WTC11 (cell line): ENCODE measurements around the gene ITFG1. TPM values are rescaled to one million over a fixed set of nuclear protein-coding genes. Genes with fewer than 3 reads are reported as not detected.
A peak's percentile ranks its signal among the peaks of the same experiment; 100 is the strongest.

ENCODE experiments used
- ATAC-seq: fragments of 200-7000 bp; cut with Tn5 transposase; 2 replicates; pipeline ENCODE4 v1.10.0; 2021; ENCODE audit warnings: mild to moderate bottlenecking, moderate library complexity
- CTCF ChIA-PET: fragments of 300-600 bp; sonication (Branson Sonifier 250); formaldehyde crosslinking; loops from one replicate; lab custom pipeline; 2021; ENCODE audit warnings: antibody characterized with exemption; lab: Charles Lee
- POLR2A ChIA-PET: fragments of 350-600 bp; sonication (Branson Sonifier 250); formaldehyde crosslinking; loops from one replicate; lab custom pipeline; 2021; ENCODE audit warnings: antibody characterized with exemption; lab: Charles Lee
- DNase-seq: peaks from one replicate; pipeline ENCODE4 v3.0.0; 2021; ENCODE audit warnings: low spot score
- H3K27ac Mint-ChIP-seq: 2 replicates; pipeline ENCODE4 v1.8.0; 2021; ENCODE audit warnings: mixed read lengths
- H3K27me3 Mint-ChIP-seq: 2 replicates; pipeline ENCODE4 v1.8.0; 2021; ENCODE audit warnings: low read depth, mild to moderate bottlenecking, moderate library complexity, mixed read lengths
- H3K36me3 Mint-ChIP-seq: 2 replicates; pipeline ENCODE4 v1.8.0; 2021; ENCODE audit warnings: mixed read lengths
- H3K4me1 Mint-ChIP-seq: 2 replicates; pipeline ENCODE4 v1.8.0; 2022; ENCODE audit warnings: mixed read lengths
- H3K4me3 Mint-ChIP-seq: 2 replicates; pipeline ENCODE4 v1.8.0; 2021; ENCODE audit warnings: mild to moderate bottlenecking, moderate library complexity, mixed read lengths
- H3K9me3 Mint-ChIP-seq: 2 replicates; pipeline ENCODE4 v1.8.0; 2021; ENCODE audit warnings: mixed read lengths
- CBFB ChIP-seq: sonication (generic); formaldehyde crosslinking; IDR thresholded peaks from 2 replicates; pipeline ENCODE4 v1.8.1; 2022; ENCODE audit warnings: mild to moderate bottlenecking, low read depth, missing genetic modification reagents
- CDX4 ChIP-seq: fragments of 250-450 bp; sonication (Bioruptor Pico); IDR thresholded peaks from 2 replicates; pipeline ENCODE4 v1.9.0; 2021; ENCODE audit warnings: moderate library complexity, mild to moderate bottlenecking, inconsistent platforms, borderline replicate concordance
- CTCF ChIP-seq: fragments of 200-600 bp; IDR thresholded peaks from 2 replicates; pipeline ENCODE4 v1.8.0; 2022; ENCODE audit warnings: antibody characterized with exemption
- KAT7 ChIP-seq: sonication (generic); formaldehyde crosslinking; IDR thresholded peaks from 2 replicates; pipeline ENCODE4 v1.8.1; 2023; ENCODE audit warnings: missing genetic modification reagents, mild to moderate bottlenecking, borderline replicate concordance
- MAX ChIP-seq: sonication (generic); formaldehyde crosslinking; IDR thresholded peaks from 2 replicates; pipeline ENCODE4 v1.8.0; 2022; ENCODE audit warnings: mild to moderate bottlenecking, missing genetic modification reagents
- MXD4 ChIP-seq: fragments of 250-450 bp; sonication (Bioruptor Pico); IDR thresholded peaks from 2 replicates; pipeline ENCODE4 v1.8.0; 2021; ENCODE audit warnings: mild to moderate bottlenecking, moderate library complexity, borderline replicate concordance
- MYBL2 ChIP-seq: sonication (generic); formaldehyde crosslinking; IDR thresholded peaks from 2 replicates; pipeline ENCODE4 v1.8.1; 2023; ENCODE audit warnings: mild to moderate bottlenecking, moderate library complexity, missing genetic modification reagents
- NR1H2 ChIP-seq: sonication (generic); formaldehyde crosslinking; IDR thresholded peaks from 2 replicates; pipeline ENCODE4 v1.9.0; 2021; ENCODE audit warnings: mild to moderate bottlenecking, moderate library complexity, missing genetic modification reagents
- NR3C1 ChIP-seq: sonication (generic); formaldehyde crosslinking; conservative IDR thresholded peaks from 2 replicates; pipeline ENCODE4 v1.8.1; 2023; ENCODE audit warnings: low read depth, mild to moderate bottlenecking, missing genetic modification reagents
- SOX15 ChIP-seq: fragments of 250-450 bp; sonication (Bioruptor Pico); IDR thresholded peaks from 2 replicates; pipeline ENCODE4 v1.9.0; 2021; ENCODE audit warnings: mild to moderate bottlenecking
- STAT6 ChIP-seq: sonication (generic); formaldehyde crosslinking; conservative IDR thresholded peaks from 2 replicates; pipeline ENCODE4 v1.8.1; 2023; ENCODE audit warnings: mild to moderate bottlenecking, low read depth, missing genetic modification reagents, moderate library complexity
- TCF7 ChIP-seq: sonication (generic); formaldehyde crosslinking; IDR thresholded peaks from 2 replicates; pipeline ENCODE4 v1.8.0; 2022; ENCODE audit warnings: mild to moderate bottlenecking, low read depth, missing genetic modification reagents, moderate library complexity
- USF1 ChIP-seq: sonication (generic); formaldehyde crosslinking; IDR thresholded peaks from 2 replicates; pipeline ENCODE4 v1.8.0; 2022; ENCODE audit warnings: mild to moderate bottlenecking, missing genetic modification reagents
- ZBTB21 ChIP-seq: sonication (generic); formaldehyde crosslinking; IDR thresholded peaks from 2 replicates; pipeline ENCODE4 v1.8.1; 2023; ENCODE audit warnings: mild to moderate bottlenecking, missing genetic modification reagents, borderline replicate concordance
- ZNF121 ChIP-seq: sonication (generic); formaldehyde crosslinking; IDR thresholded peaks from 2 replicates; pipeline ENCODE4 v1.8.0; 2023; ENCODE audit warnings: missing genetic modification reagents
- ZNF263 ChIP-seq: sonication (generic); formaldehyde crosslinking; IDR thresholded peaks from 2 replicates; pipeline ENCODE4 v1.8.1; 2022; ENCODE audit warnings: low read depth, mild to moderate bottlenecking, moderate library complexity, missing genetic modification reagents
- total RNA-seq: library from RNA; stranded (reverse); gene quantifications from 3 replicates; pipeline ENCODE4 v1.2.3, GENCODE V29; 2021
- TF ChIP-seq, protein P1 (sequence below): sonication (generic); formaldehyde crosslinking; IDR thresholded peaks from 2 replicates; pipeline ENCODE4 v1.8.1; 2023; ENCODE audit warnings: mild to moderate bottlenecking, moderate library complexity, missing genetic modification reagents
- TF ChIP-seq, protein P2 (sequence below): sonication (generic); formaldehyde crosslinking; conservative IDR thresholded peaks from 2 replicates; pipeline ENCODE4 v1.8.1; 2022; ENCODE audit warnings: mild to moderate bottlenecking, missing genetic modification reagents
- TF ChIP-seq, protein P3 (sequence below): sonication (generic); formaldehyde crosslinking; IDR thresholded peaks from 2 replicates; pipeline ENCODE4 v1.8.1; 2023; ENCODE audit warnings: mild to moderate bottlenecking, missing genetic modification reagents, moderate library complexity

The ITFG1 gene
- total RNA-seq, 1 experiment from 2014 or later: 21.1 TPM

DNA sequence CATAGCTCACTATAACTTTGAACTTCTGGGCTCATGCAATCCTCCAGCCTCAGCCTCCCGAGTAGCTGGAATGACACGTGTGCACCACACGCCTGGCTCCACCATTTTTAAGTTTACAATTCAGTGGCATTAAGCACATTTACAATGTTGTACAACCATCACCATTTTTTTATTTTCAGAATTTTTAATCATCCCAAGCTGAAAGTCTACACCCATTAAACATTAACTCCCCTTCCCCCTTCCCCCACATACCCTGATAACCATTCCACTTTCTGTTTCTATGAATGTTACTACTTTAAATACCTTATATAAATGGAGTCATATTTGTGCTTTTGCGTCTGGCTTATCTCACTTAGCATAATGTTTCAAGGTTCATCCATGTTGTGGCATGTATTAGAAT is 335.1 kb downstream of the ITFG1 start:
- H3K4me3 Mint-ChIP-seq: no peak overlapping the region
- no peak overlapping the region for H3K27ac Mint-ChIP-seq
- TF ChIP-seq CDX4 (CRISPR knock-in tag): no peak
- TF ChIP-seq TCF7: no peak
- TF ChIP-seq MYBL2 (CRISPR knock-in tag): no peak
- DNase-seq: no peak
- H3K9me3 Mint-ChIP-seq: peaks cover 3% of the 10 kb centered on the region; the same call in 1 of the 2 replicates
- H3K4me1 Mint-ChIP-seq: peaks cover 14% of the 10 kb centered on the region
- no peaks in the 10 kb centered on the region for H3K27me3 Mint-ChIP-seq
- H3K36me3 Mint-ChIP-seq: peaks cover 5% of the 10 kb centered on the region; the same call in 1 of the 2 replicates
- no peak for ATAC-seq
- ChIA-PET POLR2A (no interaction called here), CTCF (interaction anchor here (0.7 kb wide), 1 partner anchor 88 kb away, joined by 3 read pairs; no protein-coding TSS in a partner anchor)

GRCh38 chr16:47113130-47113529 is 347.7 kb downstream of the ITFG1 start:
- POLR2A ChIA-PET: no interaction called here
- ATAC-seq (no peak), DNase-seq (no peak)
- H3K27ac Mint-ChIP-seq: no peak overlapping the region
- TF ChIP-seq STAT6 (CRISPR knock-in tag) (no peak), NR1H2 (no peak), KAT7 (no peak), CTCF (no peak)
- H3K4me3 Mint-ChIP-seq: no peak overlapping the region
- H3K4me1 Mint-ChIP-seq: no peaks in the 10 kb centered on the region
- CTCF ChIA-PET: interaction anchor here (0.7 to 1.5 kb wide), 6 partner anchors 29 to 1486 kb away, joined by 3 to 6 read pairs (median 4); partner anchors contain the start of gene NETO2
- no peaks in the 10 kb centered on the region for H3K27me3 Mint-ChIP-seq
- peaks cover 6% of the 10 kb centered on the region; the same call in 1 of the 2 replicates for H3K9me3 Mint-ChIP-seq
- H3K36me3 Mint-ChIP-seq: peaks cover 8% of the 10 kb centered on the region; the same call in 1 of the 2 replicates

DNA sequence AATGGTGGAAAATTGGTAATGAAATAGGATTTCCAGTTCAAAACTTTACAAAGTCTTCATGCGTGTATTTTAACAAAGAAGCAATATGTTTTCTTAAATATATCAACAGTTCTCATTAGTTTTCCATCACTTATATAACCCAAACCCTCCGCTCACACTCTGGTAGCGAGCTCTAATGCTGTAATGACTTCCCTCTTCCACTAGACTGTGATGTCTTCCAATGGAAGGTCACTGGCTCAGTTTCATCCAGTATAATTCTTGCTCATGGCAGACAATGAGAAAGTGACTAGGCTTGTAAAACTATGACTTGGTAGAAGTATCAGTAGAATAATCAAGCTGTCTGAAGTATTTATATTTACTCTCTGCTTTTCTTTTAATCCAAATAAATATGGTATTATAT is 349.9 kb downstream of the ITFG1 start:
- POLR2A ChIA-PET: interaction anchor here (0.6 kb wide), 1 partner anchor 170 kb away, joined by 4 read pairs; no protein-coding TSS in a partner anchor
- no peaks in the 10 kb centered on the region for H3K4me1 Mint-ChIP-seq
- H3K36me3 Mint-ChIP-seq: peaks cover 7% of the 10 kb centered on the region; the same call in 1 of the 2 replicates
- H3K9me3 Mint-ChIP-seq: peaks cover 6% of the 10 kb centered on the region; the same call in 1 of the 2 replicates
- DNase-seq: no peak
- CTCF ChIA-PET: interaction anchor here (0.5 to 3.7 kb wide), 12 partner anchors 11 to 1054 kb away, joined by 3 to 26 read pairs (median 3); partner anchors contain the start of gene NETO2
- no peak overlapping the region for H3K4me3 Mint-ChIP-seq
- H3K27ac Mint-ChIP-seq: no peak overlapping the region
- H3K27me3 Mint-ChIP-seq: no peaks in the 10 kb centered on the region
- no peak for TF ChIP-seq CBFB (CRISPR knock-in tag)
- TF ChIP-seq, protein P1, sequence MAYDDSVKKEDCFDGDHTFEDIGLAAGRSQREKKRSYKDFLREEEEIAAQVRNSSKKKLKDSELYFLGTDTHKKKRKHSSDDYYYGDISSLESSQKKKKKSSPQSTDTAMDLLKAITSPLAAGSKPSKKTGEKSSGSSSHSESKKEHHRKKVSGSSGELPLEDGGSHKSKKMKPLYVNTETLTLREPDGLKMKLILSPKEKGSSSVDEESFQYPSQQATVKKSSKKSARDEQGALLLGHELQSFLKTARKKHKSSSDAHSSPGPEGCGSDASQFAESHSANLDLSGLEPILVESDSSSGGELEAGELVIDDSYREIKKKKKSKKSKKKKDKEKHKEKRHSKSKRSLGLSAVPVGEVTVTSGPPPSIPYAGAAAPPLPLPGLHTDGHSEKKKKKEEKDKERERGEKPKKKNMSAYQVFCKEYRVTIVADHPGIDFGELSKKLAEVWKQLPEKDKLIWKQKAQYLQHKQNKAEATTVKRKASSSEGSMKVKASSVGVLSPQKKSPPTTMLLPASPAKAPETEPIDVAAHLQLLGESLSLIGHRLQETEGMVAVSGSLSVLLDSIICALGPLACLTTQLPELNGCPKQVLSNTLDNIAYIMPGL (CRISPR knock-in tag): no peak
- TF ChIP-seq NR3C1 (CRISPR knock-in tag): no peak
- no peak for TF ChIP-seq ZNF121 (CRISPR knock-in tag)
- ATAC-seq: peak; percentile 80

- H3K27me3 Mint-ChIP-seq: no peaks in the 10 kb centered on the region
- H3K9me3 Mint-ChIP-seq: no peaks in the 10 kb centered on the region
- ATAC-seq (no peak), DNase-seq (no peak)
- CTCF ChIA-PET: interaction anchor here (1.3 to 3.7 kb wide), 2 partner anchors 34 to 72 kb away, joined by 3 to 26 read pairs; partner anchors contain the start of gene NETO2
- H3K27ac Mint-ChIP-seq: no peak overlapping the region
- peaks cover 5% of the 10 kb centered on the region; the same call in 1 of the 2 replicates for H3K36me3 Mint-ChIP-seq
- H3K4me3 Mint-ChIP-seq: no peak overlapping the region
- POLR2A ChIA-PET: no interaction called here
- no peaks in the 10 kb centered on the region for H3K4me1 Mint-ChIP-seq
- TF ChIP-seq SOX15 (CRISPR knock-in tag): no peak
- TF ChIP-seq NR3C1 (CRISPR knock-in tag): no peak
- no peak for TF ChIP-seq USF1
- TF ChIP-seq, protein P2, sequence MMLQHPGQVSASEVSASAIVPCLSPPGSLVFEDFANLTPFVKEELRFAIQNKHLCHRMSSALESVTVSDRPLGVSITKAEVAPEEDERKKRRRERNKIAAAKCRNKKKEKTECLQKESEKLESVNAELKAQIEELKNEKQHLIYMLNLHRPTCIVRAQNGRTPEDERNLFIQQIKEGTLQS: no peak
- TF ChIP-seq, protein P3, sequence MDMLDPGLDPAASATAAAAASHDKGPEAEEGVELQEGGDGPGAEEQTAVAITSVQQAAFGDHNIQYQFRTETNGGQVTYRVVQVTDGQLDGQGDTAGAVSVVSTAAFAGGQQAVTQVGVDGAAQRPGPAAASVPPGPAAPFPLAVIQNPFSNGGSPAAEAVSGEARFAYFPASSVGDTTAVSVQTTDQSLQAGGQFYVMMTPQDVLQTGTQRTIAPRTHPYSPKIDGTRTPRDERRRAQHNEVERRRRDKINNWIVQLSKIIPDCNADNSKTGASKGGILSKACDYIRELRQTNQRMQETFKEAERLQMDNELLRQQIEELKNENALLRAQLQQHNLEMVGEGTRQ (CRISPR knock-in tag): no peak
- TF ChIP-seq ZBTB21: no peak
- no peak for TF ChIP-seq MAX
- no peak for TF ChIP-seq ZNF263 (CRISPR knock-in tag)
- TF ChIP-seq MXD4 (CRISPR knock-in tag): no peak
These were observed 351.5 kb downstream of the ITFG1 start for GRCh38 chr16:47109361-47109760.
